K562 (cell line): ENCODE measurements around the gene DENND2C. TPM values are rescaled to one million over a fixed set of nuclear protein-coding genes. Genes with fewer than 3 reads are reported as not detected.

Source experiments
- CSDE1 ChIP-seq, 2 experiments: fragments of 450-650 bp; IDR thresholded peaks; 2 replicates each; pipeline ENCODE4 v1.6.1; 2016; ENCODE audit warnings: mild to moderate bottlenecking in 1 of 2
- ELF4 ChIP-seq: fragments of 450-650 bp; formaldehyde crosslinking; IDR thresholded peaks from 2 replicates; pipeline ENCODE4 v1.4.0; 2022; ENCODE audit warnings: missing genetic modification characterization
- EP400 ChIP-seq: fragments of 450-650 bp; IDR thresholded peaks from 2 replicates; pipeline ENCODE4 v1.6.1; 2017; ENCODE audit warnings: antibody characterized with exemption, mild to moderate bottlenecking, moderate library complexity
- HEY1 ChIP-seq: fragments of 250-450 bp; sonication (Bioruptor Pico); IDR thresholded peaks from 2 replicates; pipeline ENCODE4 v1.5.0; 2020; ENCODE audit warnings: mild to moderate bottlenecking, moderate library complexity, borderline replicate concordance
- HNRNPK ChIP-seq: fragments of 200-400 bp; formaldehyde crosslinking; IDR thresholded peaks from one replicate; pipeline ENCODE4 v1.6.1; 2018; ENCODE audit warnings: mild to moderate bottlenecking, low read depth, low read length; ENCODE audit not compliant: poor library complexity, severe bottlenecking
- KHSRP ChIP-seq: fragments of 450-650 bp; IDR thresholded peaks from 2 replicates; pipeline ENCODE4 v1.6.1; 2017
- MIER1 ChIP-seq: fragments of 450-650 bp; IDR thresholded peaks from 2 replicates; pipeline ENCODE4 v1.6.1; 2016; ENCODE audit warnings: antibody characterized with exemption, mild to moderate bottlenecking, low read depth
- NONO ChIP-seq, 2 experiments: fragments of 200-400 bp in 1 of 2; fragments of 450-650 bp in 1 of 2; formaldehyde crosslinking in 1 of 2; IDR thresholded peaks; 2 replicates each; pipeline ENCODE4 v1.6.1; 2017; ENCODE audit warnings: low read depth in 2 of 2, mild to moderate bottlenecking in 2 of 2, moderate library complexity in 2 of 2, low read length in 1 of 2
- RBBP5 ChIP-seq: fragments of 200-600 bp; sonication (generic); IDR thresholded peaks from 2 replicates; pipeline ENCODE4 v1.6.1; 2012; ENCODE audit warnings: borderline replicate concordance, mild to moderate bottlenecking, low read length, control low read depth, inconsistent platforms; ENCODE audit not compliant: insufficient read depth, poor library complexity, severe bottlenecking
- RFX5 ChIP-seq: IDR thresholded peaks from 2 replicates; pipeline ENCODE4 v1.6.1; 2011; ENCODE audit warnings: low read depth, mild to moderate bottlenecking, improper control_type of control experiment, low read length
- XRCC4 ChIP-seq: IDR thresholded peaks from one replicate; pipeline ENCODE4 v1.6.1; 2011; ENCODE audit not compliant: insufficient read depth, insufficient read length; ENCODE audit errors: extremely low read depth
- ZNF124 ChIP-seq: sonication (generic); formaldehyde crosslinking; IDR thresholded peaks from 2 replicates; pipeline ENCODE4 v1.8.1; 2022; ENCODE audit warnings: missing genetic modification reagents
- ZNF175 ChIP-seq: fragments of 200-800 bp; sonication (Bioruptor generic); IDR thresholded peaks from 2 replicates; pipeline ENCODE4 v1.6.1; 2016; ENCODE audit warnings: low read depth, mild to moderate bottlenecking, missing genetic modification characterization, missing compliant biosample characterization
- ZNF224 ChIP-seq: sonication (generic); formaldehyde crosslinking; IDR thresholded peaks from 2 replicates; pipeline ENCODE4 v1.8.0; 2022; ENCODE audit warnings: mild to moderate bottlenecking, missing genetic modification reagents
- ZNF23 ChIP-seq: fragments of 250-450 bp; sonication (Bioruptor Pico); IDR thresholded peaks from 2 replicates; pipeline ENCODE4 v1.4.0; 2020; ENCODE audit warnings: mild to moderate bottlenecking
- polyA plus RNA-seq, 8 experiments: library from polyadenylated mRNA; depleted of rRNA in 4 of 8; stranded (reverse) in 5 of 8; unstranded in 3 of 8; fragments of >200 nt; fragmentation: Nextera tagmentation in 2 of 8; fragmentation: Illumina TruSeq in 1 of 8; extraction: Ambion mirVana in 2 of 8; extraction: Trizol in 1 of 8; gene quantifications; 2 replicates each; pipeline versions ENCODE4 v1.2.1 to v1.2.3, GENCODE V29; 2011 to 2014; ENCODE audit warnings: inconsistent platforms in 1 of 8, missing spikeins in 1 of 8
- total RNA-seq, 7 experiments: library from RNA; depleted of rRNA in 6 of 7; stranded (reverse); fragments of >200 nt in 6 of 7; fragmentation: Illumina TruSeq in 2 of 7; extraction: Trizol in 2 of 7; gene quantifications; 2 replicates each; pipeline versions ENCODE4 v1.2.1 to v1.2.3, GENCODE V29; 2011 to 2021; ENCODE audit warnings: low replicate concordance in 1 of 7
- TF ChIP-seq, protein P1 (sequence below): fragments of 250-450 bp; sonication (Bioruptor Pico); IDR thresholded peaks from 2 replicates; pipeline ENCODE4 v1.8.0; 2021; ENCODE audit warnings: moderate library complexity, mild to moderate bottlenecking, inconsistent platforms
- TF ChIP-seq, protein P2 (sequence below), 2 experiments: fragments of 450-650 bp in 1 of 2; sonication (generic) in 1 of 2; formaldehyde crosslinking in 1 of 2; IDR thresholded peaks in 1 of 2; conservative IDR thresholded peaks in 1 of 2; 2 replicates each; pipeline versions ENCODE4 v1.6.1 to v1.8.1; 2016 to 2023; ENCODE audit warnings: mild to moderate bottlenecking in 2 of 2, moderate library complexity in 2 of 2, inconsistent platforms in 1 of 2, missing genetic modification reagents in 1 of 2
- TF ChIP-seq, protein P3 (sequence below): IDR thresholded peaks from 2 replicates; pipeline ENCODE4 v1.6.1; 2016; ENCODE audit warnings: missing genetic modification characterization, missing compliant biosample characterization
- TF ChIP-seq, protein P4 (sequence below): sonication (generic); IDR thresholded peaks from 2 replicates; pipeline ENCODE4 v1.6.1; 2016
- TF ChIP-seq, protein P5 (sequence below): sonication (generic); formaldehyde crosslinking; IDR thresholded peaks from 2 replicates; pipeline ENCODE4 v1.8.0; 2023; ENCODE audit warnings: mild to moderate bottlenecking, missing genetic modification reagents

Gene DENND2C
- total and polyA plus RNA-seq, 9 of the 15 experiments (the other 6 are each of a cell fraction or from before 2014, with no cell fraction given): 0.03 to 0.25 (median 0.14) TPM

DNA sequence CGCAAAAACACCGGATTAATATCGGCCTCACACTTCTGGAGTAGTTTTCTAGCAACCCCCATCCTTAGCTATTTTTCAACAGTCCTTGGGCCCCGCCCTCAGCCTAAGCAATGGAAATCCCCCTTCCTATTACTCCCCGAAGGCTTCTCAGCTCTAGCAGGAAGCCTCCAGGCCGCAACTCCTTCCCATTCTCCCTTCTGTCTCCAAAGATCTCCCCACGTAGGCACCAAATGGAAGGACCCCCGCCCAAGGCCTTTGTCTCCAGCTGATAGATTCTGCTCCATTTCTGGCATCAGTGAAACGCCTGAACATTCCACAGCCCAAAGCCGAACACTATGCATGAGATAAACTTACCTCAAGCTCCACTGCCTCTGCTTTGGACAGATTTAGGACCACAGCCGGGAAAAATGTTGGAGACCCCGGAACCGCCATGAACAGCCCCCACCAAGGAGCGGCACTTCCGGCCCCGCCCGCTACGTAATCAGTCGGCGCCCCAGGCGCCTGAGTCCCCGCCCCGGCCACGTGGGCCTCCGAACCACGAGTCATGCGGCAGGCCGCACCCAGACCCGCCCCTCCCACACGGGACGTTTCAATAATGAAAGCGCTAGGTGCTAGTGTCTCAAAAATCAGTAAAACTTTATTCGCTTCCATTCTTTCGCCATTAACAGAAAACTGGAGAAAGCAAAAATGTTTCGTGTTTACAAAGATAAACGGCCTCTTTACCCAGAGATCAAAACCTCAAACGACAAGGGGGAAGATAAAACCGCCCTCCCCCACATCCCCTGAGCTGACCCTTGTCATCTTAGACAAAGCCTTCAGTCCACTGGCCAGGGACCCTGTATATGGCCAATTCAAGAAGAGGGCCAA is 46.7 kb upstream of the DENND2C start, which contains the start of gene NRAS (continued):
- TF ChIP-seq, protein P1, sequence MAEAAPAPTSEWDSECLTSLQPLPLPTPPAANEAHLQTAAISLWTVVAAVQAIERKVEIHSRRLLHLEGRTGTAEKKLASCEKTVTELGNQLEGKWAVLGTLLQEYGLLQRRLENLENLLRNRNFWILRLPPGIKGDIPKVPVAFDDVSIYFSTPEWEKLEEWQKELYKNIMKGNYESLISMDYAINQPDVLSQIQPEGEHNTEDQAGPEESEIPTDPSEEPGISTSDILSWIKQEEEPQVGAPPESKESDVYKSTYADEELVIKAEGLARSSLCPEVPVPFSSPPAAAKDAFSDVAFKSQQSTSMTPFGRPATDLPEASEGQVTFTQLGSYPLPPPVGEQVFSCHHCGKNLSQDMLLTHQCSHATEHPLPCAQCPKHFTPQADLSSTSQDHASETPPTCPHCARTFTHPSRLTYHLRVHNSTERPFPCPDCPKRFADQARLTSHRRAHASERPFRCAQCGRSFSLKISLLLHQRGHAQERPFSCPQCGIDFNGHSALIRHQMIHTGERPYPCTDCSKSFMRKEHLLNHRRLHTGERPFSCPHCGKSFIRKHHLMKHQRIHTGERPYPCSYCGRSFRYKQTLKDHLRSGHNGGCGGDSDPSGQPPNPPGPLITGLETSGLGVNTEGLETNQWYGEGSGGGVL: no peak
- peak; percentile 80 for TF ChIP-seq KHSRP
- TF ChIP-seq, protein P2, sequence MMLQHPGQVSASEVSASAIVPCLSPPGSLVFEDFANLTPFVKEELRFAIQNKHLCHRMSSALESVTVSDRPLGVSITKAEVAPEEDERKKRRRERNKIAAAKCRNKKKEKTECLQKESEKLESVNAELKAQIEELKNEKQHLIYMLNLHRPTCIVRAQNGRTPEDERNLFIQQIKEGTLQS (IDR thresholded peaks at IDR 0.05): peak; percentile 47; the same call in 1 of the 2 replicates
- TF ChIP-seq, protein P2 (CRISPR knock-in tag; conservative IDR thresholded peaks at IDR 0.05): 0 out of 2 replicates have a peak, but pooled peaks have one; percentile 43
- TF ChIP-seq, protein P3, sequence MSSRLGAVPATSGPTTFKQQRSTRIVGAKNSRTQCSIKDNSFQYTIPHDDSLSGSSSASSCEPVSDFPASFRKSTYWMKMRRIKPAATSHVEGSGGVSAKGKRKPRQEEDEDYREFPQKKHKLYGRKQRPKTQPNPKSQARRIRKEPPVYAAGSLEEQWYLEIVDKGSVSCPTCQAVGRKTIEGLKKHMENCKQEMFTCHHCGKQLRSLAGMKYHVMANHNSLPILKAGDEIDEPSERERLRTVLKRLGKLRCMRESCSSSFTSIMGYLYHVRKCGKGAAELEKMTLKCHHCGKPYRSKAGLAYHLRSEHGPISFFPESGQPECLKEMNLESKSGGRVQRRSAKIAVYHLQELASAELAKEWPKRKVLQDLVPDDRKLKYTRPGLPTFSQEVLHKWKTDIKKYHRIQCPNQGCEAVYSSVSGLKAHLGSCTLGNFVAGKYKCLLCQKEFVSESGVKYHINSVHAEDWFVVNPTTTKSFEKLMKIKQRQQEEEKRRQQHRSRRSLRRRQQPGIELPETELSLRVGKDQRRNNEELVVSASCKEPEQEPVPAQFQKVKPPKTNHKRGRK (tag): no peak
- peak in 1 of 2 experiments; percentile 61; a peak in 2 of 4 replicates for TF ChIP-seq CSDE1 (IDR thresholded peaks at IDR 0.05)
- TF ChIP-seq RBBP5: peak; percentile 88
- TF ChIP-seq ZNF175 (CRISPR knock-in tag): 0 out of 2 replicates have a peak, but pooled peaks have one; percentile 56
- no peak for TF ChIP-seq RFX5
- no peak for TF ChIP-seq HEY1
- TF ChIP-seq MIER1: no peak
- TF ChIP-seq, protein P4, sequence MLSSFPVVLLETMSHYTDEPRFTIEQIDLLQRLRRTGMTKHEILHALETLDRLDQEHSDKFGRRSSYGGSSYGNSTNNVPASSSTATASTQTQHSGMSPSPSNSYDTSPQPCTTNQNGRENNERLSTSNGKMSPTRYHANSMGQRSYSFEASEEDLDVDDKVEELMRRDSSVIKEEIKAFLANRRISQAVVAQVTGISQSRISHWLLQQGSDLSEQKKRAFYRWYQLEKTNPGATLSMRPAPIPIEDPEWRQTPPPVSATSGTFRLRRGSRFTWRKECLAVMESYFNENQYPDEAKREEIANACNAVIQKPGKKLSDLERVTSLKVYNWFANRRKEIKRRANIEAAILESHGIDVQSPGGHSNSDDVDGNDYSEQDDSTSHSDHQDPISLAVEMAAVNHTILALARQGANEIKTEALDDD: no peak
- TF ChIP-seq HNRNPK: no peak
- TF ChIP-seq ZNF224 (CRISPR knock-in tag): no peak
- TF ChIP-seq, protein P5, sequence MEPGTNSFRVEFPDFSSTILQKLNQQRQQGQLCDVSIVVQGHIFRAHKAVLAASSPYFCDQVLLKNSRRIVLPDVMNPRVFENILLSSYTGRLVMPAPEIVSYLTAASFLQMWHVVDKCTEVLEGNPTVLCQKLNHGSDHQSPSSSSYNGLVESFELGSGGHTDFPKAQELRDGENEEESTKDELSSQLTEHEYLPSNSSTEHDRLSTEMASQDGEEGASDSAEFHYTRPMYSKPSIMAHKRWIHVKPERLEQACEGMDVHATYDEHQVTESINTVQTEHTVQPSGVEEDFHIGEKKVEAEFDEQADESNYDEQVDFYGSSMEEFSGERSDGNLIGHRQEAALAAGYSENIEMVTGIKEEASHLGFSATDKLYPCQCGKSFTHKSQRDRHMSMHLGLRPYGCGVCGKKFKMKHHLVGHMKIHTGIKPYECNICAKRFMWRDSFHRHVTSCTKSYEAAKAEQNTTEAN: no peak
- TF ChIP-seq NONO (IDR thresholded peaks at IDR 0.05; ENCODE audit: low read depth in 2 of 2, low read length in 1 of 2): peak in 1 of 2 experiments; percentile 65; a peak in 1 of 4 replicates
- TF ChIP-seq XRCC4: no peak
- TF ChIP-seq EP400: peak; percentile 100
- TF ChIP-seq ELF4 (CRISPR knock-in tag): peak; percentile 48
- TF ChIP-seq ZNF124 (CRISPR knock-in tag): no peak
- 0 out of 2 replicates have a peak, but pooled peaks have one; percentile 33 for TF ChIP-seq ZNF23 (CRISPR knock-in tag)
